A204.1 (cell line): ENCODE results near the gene SLC37A1.
"Not testable (repeated sequence)": the region's sequence is repeated elsewhere in the genome, so short reads cannot be mapped to it uniquely, and the experiment has no call there.

Experiments used
- FAIRE-seq: peaks from 2 replicates; lab custom pipeline; 2012; peaks lifted over from hg19 to GRCh38; lab: Jason Lieb, UNC

SLC37A1 gene

DNA sequence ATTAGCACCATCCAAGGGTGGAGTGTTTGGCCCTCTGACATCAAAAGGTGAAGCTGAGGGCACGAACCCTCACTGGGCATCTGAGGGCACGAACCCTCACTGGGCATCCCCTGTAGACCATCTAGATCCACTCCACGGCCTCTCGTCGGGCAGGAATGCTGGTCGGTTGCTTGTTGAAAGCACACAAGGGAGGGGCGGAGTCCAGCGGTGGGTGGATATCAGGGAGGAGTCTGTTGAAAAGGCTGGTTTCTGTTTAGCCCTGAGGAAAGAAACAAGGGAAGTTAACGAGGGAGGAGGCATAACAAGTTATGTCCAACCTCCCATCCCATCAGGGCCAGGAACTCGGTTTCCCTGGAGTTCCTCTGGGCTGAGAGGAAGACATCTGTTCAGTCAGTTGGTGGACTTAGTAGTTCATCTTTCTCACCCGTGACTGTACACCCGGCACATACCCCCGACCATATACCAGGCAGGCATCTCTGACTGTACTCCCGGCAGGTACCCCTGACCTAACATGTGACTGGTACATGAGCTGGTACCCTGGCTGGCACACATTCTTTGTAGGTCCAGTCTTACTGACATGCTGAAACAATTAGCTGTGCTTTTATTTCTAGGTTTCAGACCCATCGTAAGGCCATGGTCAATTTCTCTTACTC, 107.6 kb downstream of the SLC37A1 start:
- FAIRE-seq: no peak

DNA sequence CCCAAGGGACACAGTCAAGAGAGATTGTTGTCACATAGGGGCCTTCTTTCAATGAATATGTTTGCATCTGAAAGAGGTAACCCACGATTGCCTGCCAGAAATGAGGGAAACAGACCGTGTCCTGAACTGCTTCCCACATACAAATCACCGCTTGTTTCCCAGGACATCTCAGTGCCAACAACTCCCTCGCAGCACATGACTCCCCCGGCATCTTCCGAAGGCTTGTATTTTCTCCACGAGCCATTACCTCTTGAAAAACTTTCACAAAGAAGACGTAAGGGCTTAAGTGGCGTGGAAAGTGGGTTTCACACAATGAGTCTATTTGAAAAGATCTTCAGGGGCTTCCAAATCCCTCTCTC, 108.1 kb downstream of the SLC37A1 start:
- no peak for FAIRE-seq

DNA sequence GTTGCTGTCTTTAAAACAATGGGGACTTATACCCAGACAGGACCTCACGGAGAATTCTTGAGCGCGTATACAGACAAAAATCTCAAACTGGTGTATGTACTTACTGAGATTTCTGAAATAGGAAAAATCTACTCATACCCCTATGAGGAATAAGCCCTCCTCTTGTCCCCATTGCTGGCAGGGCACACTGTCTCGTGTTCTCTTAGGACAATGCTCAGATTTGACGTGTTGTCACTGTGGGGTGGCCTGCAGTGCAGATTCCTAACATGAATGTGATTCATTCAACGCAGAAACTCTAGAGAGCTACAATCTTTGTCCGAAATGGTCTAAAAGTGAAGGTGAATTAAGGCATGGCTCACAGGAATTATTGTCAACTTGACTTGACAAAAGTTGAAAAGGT, 108.6 kb downstream of the SLC37A1 start:
- no peak for FAIRE-seq

DNA sequence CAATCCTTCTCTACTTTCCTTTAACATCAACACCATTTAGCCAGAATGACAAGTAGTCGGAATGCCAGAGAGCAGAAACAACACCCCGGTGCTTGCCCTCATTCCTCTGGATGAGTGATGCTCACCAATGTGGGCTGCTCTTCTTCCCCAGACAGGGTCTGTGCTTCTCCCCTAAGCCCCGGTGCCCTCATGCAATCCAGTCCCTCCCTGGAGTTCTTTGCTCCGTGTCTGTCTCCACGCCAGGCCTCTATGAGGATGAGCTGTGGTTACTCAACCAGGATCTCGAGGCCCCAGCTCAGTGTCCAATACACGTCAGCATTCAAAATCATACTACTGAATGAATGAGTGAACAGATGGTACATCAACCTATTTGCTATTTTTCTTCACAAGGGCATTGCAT, 110.0 kb downstream of the SLC37A1 start:
- FAIRE-seq: no peak

DNA sequence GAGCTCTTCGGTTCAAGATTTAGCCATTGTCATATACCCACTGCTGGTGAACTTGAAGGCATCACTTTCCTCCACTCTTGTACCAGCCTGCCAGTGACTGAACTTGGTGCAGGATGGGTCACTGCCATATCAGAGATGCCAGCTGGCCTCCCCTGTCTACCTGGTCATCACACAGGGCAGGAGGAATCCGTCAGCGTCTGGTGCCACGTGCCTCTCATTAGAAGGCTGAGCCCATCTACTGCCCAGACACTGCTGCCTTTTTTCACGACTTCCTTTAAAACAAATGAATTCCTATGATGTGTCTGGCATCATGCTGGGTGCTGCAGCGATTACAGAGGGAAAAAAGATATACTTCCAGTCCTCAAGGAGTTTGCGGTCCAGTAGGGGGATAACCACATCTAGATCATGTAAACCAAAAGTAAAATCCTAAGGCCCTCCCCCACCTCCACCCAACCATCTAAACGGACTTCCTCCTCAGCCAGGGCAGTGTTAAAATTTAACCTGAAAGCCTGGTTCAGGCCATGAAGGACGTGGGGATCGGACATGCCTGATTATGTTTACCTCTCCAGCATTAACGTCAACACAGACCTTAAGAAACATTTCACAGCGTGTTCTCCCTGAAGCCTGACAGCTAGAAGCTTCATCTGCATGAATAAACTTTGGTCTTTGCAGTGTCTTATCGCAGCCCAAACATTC, 110.6 kb downstream of the SLC37A1 start:
- no peak for FAIRE-seq

DNA sequence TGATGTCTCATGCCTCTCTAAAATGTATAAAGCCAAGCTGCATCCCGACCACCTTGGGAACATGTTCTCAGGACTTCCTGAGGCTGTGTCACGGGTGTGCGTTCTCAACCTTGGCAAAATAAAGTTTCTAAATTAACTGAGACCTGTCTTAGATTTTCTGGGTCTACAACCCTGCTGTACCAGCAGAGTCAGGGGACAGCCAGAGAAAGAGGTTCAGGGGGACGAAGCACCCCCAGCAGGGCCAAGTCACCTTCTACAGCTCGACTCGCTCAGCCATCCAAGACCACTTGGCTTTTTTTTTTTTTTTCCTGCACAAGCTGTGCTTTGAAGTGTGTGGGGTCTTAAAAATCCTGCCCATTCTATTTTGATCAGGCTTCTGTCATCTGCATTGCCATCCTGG, 111.3 kb downstream of the SLC37A1 start:
- no peak for FAIRE-seq

DNA sequence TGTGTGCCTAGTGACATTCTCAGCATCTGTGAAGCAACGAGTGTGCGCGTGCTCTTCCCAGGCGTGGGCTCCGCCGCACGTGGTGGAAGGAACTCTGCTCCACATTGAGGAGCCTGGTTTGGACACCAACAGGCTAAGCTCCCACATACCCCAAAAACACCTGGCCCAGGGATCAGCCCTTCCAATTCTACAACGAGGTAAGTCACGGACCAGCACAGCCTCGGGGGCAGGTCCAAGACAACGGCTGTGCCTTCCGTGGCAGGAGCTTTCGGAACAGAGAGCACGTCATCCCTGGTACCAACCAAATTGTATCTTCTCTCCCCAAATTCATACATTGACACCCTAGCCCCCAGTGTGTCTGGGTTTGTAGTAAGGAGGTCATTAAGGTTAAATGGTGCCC, 112.5 kb downstream of the SLC37A1 start:
- FAIRE-seq: no peak

DNA sequence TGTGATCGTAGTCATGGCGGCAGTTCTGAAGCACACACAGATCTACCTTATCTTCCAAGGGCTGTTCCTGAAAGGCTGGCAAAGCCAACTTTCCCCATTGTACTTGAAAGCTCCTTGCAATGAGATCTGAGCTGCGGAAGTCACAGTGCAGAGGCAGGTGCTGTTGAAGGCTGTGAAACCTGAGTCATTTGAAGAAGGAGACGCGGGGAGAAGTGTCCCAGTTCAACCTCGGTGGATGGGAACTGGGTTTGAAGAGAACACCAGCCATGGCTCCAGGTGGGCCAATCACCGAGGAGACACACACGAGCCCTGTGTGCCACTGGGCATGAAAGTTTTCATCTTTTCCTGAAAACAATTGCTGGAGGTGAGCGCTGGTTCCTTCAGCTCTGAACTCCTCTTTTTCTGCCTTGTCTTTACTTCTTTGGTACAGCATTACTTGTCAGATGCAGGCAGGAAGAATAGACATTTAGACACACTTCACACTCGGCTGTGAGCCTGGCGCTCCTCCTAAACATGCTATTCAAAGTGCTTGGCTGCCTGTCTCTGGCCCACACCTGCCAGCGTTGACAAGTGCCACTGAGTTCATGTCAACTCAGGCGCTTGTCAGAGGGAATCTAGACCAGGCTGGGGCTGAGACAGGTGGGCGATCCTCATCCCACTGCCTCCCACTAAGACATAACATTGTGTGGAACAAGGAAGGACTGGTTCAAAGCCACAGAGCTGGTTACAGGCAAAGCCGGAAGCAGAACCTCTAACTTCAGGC, 114.1 kb downstream of the SLC37A1 start:
- no peak for FAIRE-seq

DNA sequence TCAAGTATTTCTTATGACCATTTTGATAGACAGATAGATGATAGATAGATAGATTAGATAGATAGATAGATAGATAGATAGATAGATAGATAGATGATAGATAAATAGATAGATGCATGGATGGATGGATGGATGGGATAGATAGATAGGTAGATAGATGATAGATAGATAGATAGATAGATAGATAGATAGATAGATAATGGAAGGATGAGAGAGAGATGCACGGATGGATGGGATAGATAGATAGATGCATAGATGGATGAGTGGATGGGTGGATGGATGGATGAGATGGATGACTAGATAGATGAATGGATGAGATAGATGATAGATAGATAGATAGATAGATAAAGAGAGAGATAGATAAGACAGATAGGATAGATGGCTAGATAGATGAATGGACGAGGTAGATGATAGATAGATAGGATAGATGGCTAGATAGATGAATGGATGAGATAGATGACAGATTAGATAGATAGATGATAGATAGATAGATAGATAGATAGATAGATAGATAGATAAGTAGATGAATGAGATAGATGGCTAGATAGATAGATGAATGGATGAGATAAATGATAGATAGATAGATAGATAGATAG, 114.9 kb downstream of the SLC37A1 start:
- not testable (repeated sequence) for FAIRE-seq

DNA sequence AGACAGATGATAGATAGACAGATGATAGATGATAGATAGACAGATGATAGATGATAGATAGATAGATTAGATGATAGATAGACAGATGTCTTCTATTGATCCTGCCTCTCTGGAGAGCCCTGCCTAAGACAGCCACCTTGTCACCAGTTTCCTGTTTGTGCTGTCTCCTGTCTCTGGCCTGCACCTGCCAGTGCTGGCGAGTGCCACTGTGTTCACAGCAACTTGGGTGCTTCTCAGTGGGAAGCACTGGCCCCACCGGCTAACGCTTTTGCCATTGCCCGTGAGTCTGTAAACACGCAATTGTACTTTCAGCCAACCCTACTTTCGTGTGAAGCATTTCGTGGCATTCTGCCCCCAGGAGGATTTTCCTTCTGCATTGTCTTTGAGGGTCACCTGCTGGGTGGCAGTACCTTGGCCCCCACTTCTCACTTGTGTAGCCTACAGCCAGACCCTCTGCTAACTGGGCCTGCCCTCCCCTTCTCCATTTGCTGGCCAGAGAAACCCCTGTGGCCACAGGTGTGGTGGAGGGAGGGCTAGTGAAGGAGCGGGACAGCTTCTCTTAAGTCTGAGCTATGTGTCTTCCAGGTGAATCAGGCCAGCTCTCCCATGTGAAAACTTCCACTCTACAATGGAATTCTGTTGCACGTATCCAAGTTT, 116.4 kb downstream of the SLC37A1 start:
- no peak for FAIRE-seq

DNA sequence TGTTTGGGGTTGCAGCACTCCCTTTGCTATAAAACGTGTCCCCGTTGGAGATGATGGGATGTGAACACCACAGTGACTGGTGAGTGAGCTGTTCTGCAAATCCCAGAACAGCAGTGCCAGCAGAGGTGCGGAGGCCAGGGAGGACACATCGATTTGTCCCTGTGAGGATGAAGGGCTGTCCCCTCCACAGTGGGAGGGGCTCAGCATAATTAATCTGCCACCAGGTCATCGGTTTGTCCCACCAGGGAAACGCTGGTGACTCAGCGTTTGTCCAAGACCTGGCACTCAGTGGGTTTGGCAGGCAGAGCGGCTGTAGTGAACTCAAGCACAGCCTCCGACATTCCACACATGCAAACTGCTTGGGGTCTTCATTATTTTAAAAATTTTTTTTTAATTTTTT, 117.0 kb downstream of the SLC37A1 start:
- FAIRE-seq: no peak
